Keratinocyte (primary cell): ENCODE measurements around the gene COL6A2. TPM values are rescaled to one million over a fixed set of nuclear protein-coding genes. Genes with fewer than 3 reads are reported as not detected.

Source experiments
- DNase-seq: peaks from one replicate; pipeline ENCODE4 v3.0.0-alpha.2; 2011; ENCODE audit warnings: low read depth, missing footprints, low spot score
- FAIRE-seq: peaks from 2 replicates; lab custom pipeline; 2011; peaks lifted over from hg19 to GRCh38; lab: Jason Lieb, UNC
- H2AFZ ChIP-seq: 2 replicates; pipeline ENCODE4 v1.6.0; 2012; ENCODE audit warnings: low read length, control low read depth, inconsistent platforms; ENCODE audit not compliant: control insufficient read depth
- H3K27ac ChIP-seq: 2 replicates; pipeline ENCODE4 v1.5.1; 2011; ENCODE audit warnings: low read length; ENCODE audit not compliant: control insufficient read depth, insufficient read depth
- H3K27me3 ChIP-seq: 3 replicates; pipeline ENCODE4 v1.6.0; 2011; ENCODE audit warnings: low read length; ENCODE audit not compliant: control insufficient read depth, insufficient read depth; ENCODE audit errors: extremely low read depth
- H3K36me3 ChIP-seq, 2 experiments: 2 replicates in 1 of 2; 3 replicates in 1 of 2; pipeline ENCODE4 v1.5.1; 2011; ENCODE audit warnings: low read length in 2 of 2, mild to moderate bottlenecking in 1 of 2; ENCODE audit not compliant: control insufficient read depth in 2 of 2, insufficient read depth in 2 of 2; ENCODE audit errors: extremely low read depth in 1 of 2
- H3K4me1 ChIP-seq: 3 replicates; pipeline ENCODE4 v1.5.1; 2011; ENCODE audit warnings: low read length; ENCODE audit not compliant: control insufficient read depth, insufficient read depth; ENCODE audit errors: extremely low read depth
- H3K4me2 ChIP-seq: 3 replicates; pipeline ENCODE4 v1.6.0; 2011; ENCODE audit warnings: low read depth, low read length; ENCODE audit not compliant: control insufficient read depth, insufficient read depth; ENCODE audit errors: extremely low read depth
- H3K4me3 ChIP-seq, 3 experiments: fragments of 200-600 bp in 1 of 3; sonication (generic) in 1 of 3; 2 replicates in 2 of 3; 3 replicates in 1 of 3; pipeline ENCODE4 v1.5.1; 2011 to 2016; ENCODE audit warnings: low read length in 3 of 3, mild to moderate bottlenecking in 3 of 3, control low read depth in 2 of 3, inconsistent platforms in 1 of 3, low read depth in 1 of 3, mixed read lengths in 1 of 3, mixed run types in 1 of 3, moderate library complexity in 1 of 3; ENCODE audit not compliant: control insufficient read depth in 2 of 3, insufficient read depth in 2 of 3; ENCODE audit errors: extremely low read depth in 1 of 3
- H3K79me2 ChIP-seq: 2 replicates; pipeline ENCODE4 v1.6.0; 2012; ENCODE audit warnings: low read length; ENCODE audit not compliant: control insufficient read depth, insufficient read depth
- H3K9ac ChIP-seq: 3 replicates; pipeline ENCODE4 v1.6.0; 2011; ENCODE audit warnings: low read length; ENCODE audit not compliant: control insufficient read depth, insufficient read depth; ENCODE audit errors: extremely low read depth
- H3K9me1 ChIP-seq: 3 replicates; pipeline ENCODE4 v1.6.0; 2011; ENCODE audit warnings: low read length; ENCODE audit not compliant: control insufficient read depth, insufficient read depth; ENCODE audit errors: extremely low read depth
- H3K9me3 ChIP-seq: 2 replicates; pipeline ENCODE4 v1.5.1; 2012; ENCODE audit warnings: low read depth, low read length; ENCODE audit not compliant: control insufficient read depth
- H4K20me1 ChIP-seq: 3 replicates; pipeline ENCODE4 v1.6.0; 2011; ENCODE audit warnings: low read length; ENCODE audit not compliant: control insufficient read depth, insufficient read depth; ENCODE audit errors: extremely low read depth
- EZH2 ChIP-seq: IDR thresholded peaks from one replicate; pipeline ENCODE4 v1.6.1; 2012; ENCODE audit warnings: inconsistent platforms, mild to moderate bottlenecking, low read length, moderate library complexity
- dilution Hi-C: fragments of 300-500 bp; cut with MboI; formaldehyde crosslinking; loops from one replicate; pipeline ENCODE4 v1.7.0; 2020; ENCODE audit warnings: low sequenced_read_pairs; ENCODE audit not compliant: extremely low pct_ligation_motif_present
- polyA plus RNA-seq, 5 experiments: library from polyadenylated mRNA; depleted of rRNA in 3 of 5; stranded (reverse) in 3 of 5; stranded (forward) in 1 of 5; unstranded in 1 of 5; fragments of >200 nt; gene quantifications; 1 replicate in 1 of 5; 2 replicates in 3 of 5; 3 replicates in 1 of 5; pipeline versions ENCODE4 v1.2.1 to v1.2.3, GENCODE V29; 2011 to 2012; ENCODE audit warnings: missing spikeins in 2 of 5, low read depth in 1 of 5, low replicate concordance in 1 of 5
- TF ChIP-seq, protein P1 (sequence below), 3 experiments: IDR thresholded peaks in 1 of 3; conservative IDR thresholded peaks in 1 of 3; optimal IDR thresholded peaks in 1 of 3; 2 replicates in 2 of 3; 3 replicates in 1 of 3; pipeline versions ENCODE3 to v1.5.1; 2011; ENCODE audit warnings: low read length in 3 of 3, mild to moderate bottlenecking in 3 of 3, moderate library complexity in 2 of 3, control low read depth in 1 of 3, inconsistent platforms in 1 of 3; ENCODE audit not compliant: insufficient read depth in 2 of 3; ENCODE audit errors: extremely low read depth in 1 of 3

COL6A2 gene
- polyA plus RNA-seq, 1 donor (not counting 4 experiments of a cell fraction or from before 2014, with no cell fraction given), result 0.03 TPM

GRCh38 chr21:46141767-46142581 lies 44.1 kb downstream of the COL6A2 start:
- Histone ChIP-seq H3K36me3 (no peaks in the 10 kb centered on the region), H3K9ac (no peak overlapping the region), H3K27me3 (peaks cover 7% of the 10 kb centered on the region), H2AFZ (no peak overlapping the region), H3K4me2 (no peak overlapping the region), H3K9me1 (no peaks in the 10 kb centered on the region), H3K27ac (no peak overlapping the region), H3K79me2 (no peaks in the 10 kb centered on the region), H3K4me1 (no peaks in the 10 kb centered on the region), H3K9me3 (no peaks in the 10 kb centered on the region), H4K20me1 (no peaks in the 10 kb centered on the region), H3K4me3 (no peak overlapping the region)
- DNase-seq, result no peak
- dilution Hi-C loops, result no loop called here
- FAIRE-seq, result no peak
- TF ChIP-seq, protein P1, sequence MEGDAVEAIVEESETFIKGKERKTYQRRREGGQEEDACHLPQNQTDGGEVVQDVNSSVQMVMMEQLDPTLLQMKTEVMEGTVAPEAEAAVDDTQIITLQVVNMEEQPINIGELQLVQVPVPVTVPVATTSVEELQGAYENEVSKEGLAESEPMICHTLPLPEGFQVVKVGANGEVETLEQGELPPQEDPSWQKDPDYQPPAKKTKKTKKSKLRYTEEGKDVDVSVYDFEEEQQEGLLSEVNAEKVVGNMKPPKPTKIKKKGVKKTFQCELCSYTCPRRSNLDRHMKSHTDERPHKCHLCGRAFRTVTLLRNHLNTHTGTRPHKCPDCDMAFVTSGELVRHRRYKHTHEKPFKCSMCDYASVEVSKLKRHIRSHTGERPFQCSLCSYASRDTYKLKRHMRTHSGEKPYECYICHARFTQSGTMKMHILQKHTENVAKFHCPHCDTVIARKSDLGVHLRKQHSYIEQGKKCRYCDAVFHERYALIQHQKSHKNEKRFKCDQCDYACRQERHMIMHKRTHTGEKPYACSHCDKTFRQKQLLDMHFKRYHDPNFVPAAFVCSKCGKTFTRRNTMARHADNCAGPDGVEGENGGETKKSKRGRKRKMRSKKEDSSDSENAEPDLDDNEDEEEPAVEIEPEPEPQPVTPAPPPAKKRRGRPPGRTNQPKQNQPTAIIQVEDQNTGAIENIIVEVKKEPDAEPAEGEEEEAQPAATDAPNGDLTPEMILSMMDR (optimal IDR thresholded peaks at IDR 0.05 in 1 of 3, IDR thresholded peaks at IDR 0.05 in 1 of 3, conservative IDR thresholded peaks at IDR 0.05 in 1 of 3; ENCODE audit: extremely low read depth in 1 of 3, insufficient read depth in 2 of 3, low read length in 3 of 3), result no peak
- no peak for TF ChIP-seq EZH2

- Histone ChIP-seq H3K79me2 (no peaks in the 10 kb centered on the region), H3K9me3 (no peaks in the 10 kb centered on the region), H3K27me3 (peaks cover 7% of the 10 kb centered on the region), H3K36me3 (no peaks in the 10 kb centered on the region), H3K9ac (no peak overlapping the region), H4K20me1 (no peaks in the 10 kb centered on the region), H3K4me2 (no peak overlapping the region), H2AFZ (no peak overlapping the region), H3K9me1 (no peaks in the 10 kb centered on the region), H3K4me3 (no peak overlapping the region), H3K27ac (no peak overlapping the region), H3K4me1 (no peaks in the 10 kb centered on the region)
- DNase-seq (no peak), FAIRE-seq (no peak)
- TF ChIP-seq, protein P1 (optimal IDR thresholded peaks at IDR 0.05 in 1 of 3, IDR thresholded peaks at IDR 0.05 in 1 of 3, conservative IDR thresholded peaks at IDR 0.05 in 1 of 3; ENCODE audit: extremely low read depth in 1 of 3, insufficient read depth in 2 of 3, low read length in 3 of 3), result no peak
- TF ChIP-seq EZH2, result no peak
- dilution Hi-C loops, result no loop called here
Measured at GRCh38 chr21:46142582-46143473, 44.9 kb downstream of the COL6A2 start.
